Trophoblast cell (in vitro differentiated cells and primary cell): ENCODE measurements around the gene CHI3L1.

Experiments
- DNase-seq, 2 donors: peaks; one replicate each; pipeline ENCODE4 v3.0.0-alpha.2; 2016
- H2AFZ ChIP-seq: 2 replicates; pipeline ENCODE4 v1.6.1; 2013; ENCODE audit warnings: low read length, moderate library complexity, mild to moderate bottlenecking; ENCODE audit not compliant: insufficient read depth, poor library complexity
- H2AK5ac ChIP-seq: 2 replicates; pipeline ENCODE4 v1.6.1; 2013; ENCODE audit warnings: mild to moderate bottlenecking, low read length
- H2BK120ac ChIP-seq: 2 replicates; pipeline ENCODE4 v1.6.1; 2013; ENCODE audit warnings: low read length, mild to moderate bottlenecking, moderate library complexity; ENCODE audit not compliant: insufficient read depth, poor library complexity
- H2BK12ac ChIP-seq: 2 replicates; pipeline ENCODE4 v1.6.1; 2013; ENCODE audit warnings: mild to moderate bottlenecking, low read length, moderate library complexity
- H2BK5ac ChIP-seq: 2 replicates; pipeline ENCODE4 v1.6.1; 2013; ENCODE audit warnings: low read length, low read depth, moderate library complexity, mild to moderate bottlenecking; ENCODE audit not compliant: poor library complexity
- H3K14ac ChIP-seq: 2 replicates; pipeline ENCODE4 v1.6.1; 2013; ENCODE audit warnings: mild to moderate bottlenecking, low read length
- H3K18ac ChIP-seq: 2 replicates; pipeline ENCODE4 v1.6.1; 2013; ENCODE audit warnings: mild to moderate bottlenecking, low read length
- H3K23ac ChIP-seq: 2 replicates; pipeline ENCODE4 v1.6.1; 2013; ENCODE audit warnings: low read length
- H3K27ac ChIP-seq: 2 replicates; pipeline ENCODE4 v1.5.1; 2013; ENCODE audit warnings: low read depth, mild to moderate bottlenecking, inconsistent platforms, low read length, moderate library complexity
- H3K27me3 ChIP-seq: 2 replicates; pipeline ENCODE4 v1.6.1; 2013; ENCODE audit warnings: inconsistent platforms, mild to moderate bottlenecking, low read length, moderate library complexity; ENCODE audit not compliant: insufficient read depth
- H3K36me3 ChIP-seq, 2 experiments: 1 replicate in 1 of 2; 2 replicates in 1 of 2; pipeline ENCODE4 v1.6.1; 2013; ENCODE audit warnings: low read length in 2 of 2, mild to moderate bottlenecking in 2 of 2, moderate library complexity in 1 of 2; ENCODE audit not compliant: insufficient read depth in 2 of 2, control insufficient read depth in 1 of 2
- H3K4ac ChIP-seq: 2 replicates; pipeline ENCODE4 v1.6.1; 2013; ENCODE audit warnings: low read depth, mild to moderate bottlenecking, low read length, moderate library complexity
- H3K4me1 ChIP-seq, 2 experiments: 1 replicate in 1 of 2; 2 replicates in 1 of 2; pipeline ENCODE4 v1.6.1; 2013; ENCODE audit warnings: low read length in 2 of 2, mild to moderate bottlenecking in 2 of 2, moderate library complexity in 1 of 2; ENCODE audit not compliant: insufficient read depth in 2 of 2, control insufficient read depth in 1 of 2
- H3K4me2 ChIP-seq: 2 replicates; pipeline ENCODE4 v1.6.1; 2013; ENCODE audit warnings: inconsistent platforms, mild to moderate bottlenecking, low read length, moderate library complexity
- H3K4me3 ChIP-seq: 2 replicates; pipeline ENCODE4 v1.5.1; 2013; ENCODE audit warnings: mild to moderate bottlenecking, low read depth, low read length, inconsistent platforms
- H3K79me1 ChIP-seq: one replicate; pipeline ENCODE4 v1.6.1; 2013; ENCODE audit warnings: low read length
- H3K79me2 ChIP-seq: 2 replicates; pipeline ENCODE4 v1.6.1; 2013; ENCODE audit warnings: low read length, mild to moderate bottlenecking; ENCODE audit not compliant: control insufficient read depth, insufficient read depth, poor library complexity
- H3K9ac ChIP-seq: 2 replicates; pipeline ENCODE4 v1.6.1; 2013; ENCODE audit warnings: mild to moderate bottlenecking, low read length
- H3K9me3 ChIP-seq: 2 replicates; pipeline ENCODE4 v1.6.1; 2013; ENCODE audit warnings: low read depth, mild to moderate bottlenecking, control low read depth, inconsistent platforms, low read length; ENCODE audit not compliant: insufficient read depth
- H4K12ac ChIP-seq: 2 replicates; pipeline ENCODE4 v1.6.1; 2013; ENCODE audit warnings: low read depth, mild to moderate bottlenecking, low read length, moderate library complexity
- H4K8ac ChIP-seq: 2 replicates; pipeline ENCODE4 v1.6.1; 2013; ENCODE audit warnings: low read depth, mild to moderate bottlenecking, low read length, moderate library complexity
- H4K91ac ChIP-seq: one replicate; pipeline ENCODE4 v1.6.1; 2013; ENCODE audit warnings: low read depth, mild to moderate bottlenecking, low read length, moderate library complexity
- WGBS: extraction: QIAGEN DNeasy Blood & Tissue Kit; methylation state at CpG from one replicate; pipeline ENCODE4 v1.1.7; 2013; ENCODE audit warnings: missing lambda C conversion rate; ENCODE audit not compliant: insufficient read length, insufficient coverage; ENCODE audit errors: extremely low coverage; 5-methylcytosine and 5-hydroxymethylcytosine counted together

CHI3L1 gene

GRCh38 chr1:203175827-203176241 is 10.7 kb downstream of the CHI3L1 start:
- Histone ChIP-seq H3K18ac (no peak overlapping the region), H3K4me2 (no peak overlapping the region), H4K8ac (no peak overlapping the region), H3K9me3 (peaks cover 5% of the 10 kb centered on the region), H2AFZ (no peak overlapping the region), H3K9ac (no peak overlapping the region), H3K4me3 (no peak overlapping the region), H3K14ac (no peak overlapping the region), H2BK12ac (no peak overlapping the region), H3K27ac (no peak overlapping the region), H2BK120ac (no peak overlapping the region), H2AK5ac (no peak overlapping the region), H3K79me1 (no peaks in the 10 kb centered on the region), H3K4ac (no peak overlapping the region), H3K79me2 (no peaks in the 10 kb centered on the region), H3K36me3 (no peaks in the 10 kb centered on the region), H2BK5ac (no peak overlapping the region), H4K91ac (no peak overlapping the region), H3K27me3 (no peaks in the 10 kb centered on the region), H4K12ac (no peak overlapping the region), H3K4me1 (no peaks in the 10 kb centered on the region), H3K23ac (no peak overlapping the region)
- no CpG with 5 or more reads among the region's 9 CpGs for WGBS
- DNase-seq: no peak

GRCh38 chr1:203175237-203175826 is 11.2 kb downstream of the CHI3L1 start, which contains the start of gene MYBPH:
Gene MYBPH (minus strand): TSS chr1:203175826. CDS start chr1:203175755, 71 bp downstream.
- Histone ChIP-seq H2BK12ac (no peak within 1 kb of the TSS), H3K27me3 (no peaks in the 10 kb centered on the region), H4K91ac (no peak within 1 kb of the TSS), H4K8ac (no peak within 1 kb of the TSS), H3K4me3 (no peak within 1 kb of the TSS), H3K9me3 (peaks cover 5% of the 10 kb centered on the region), H3K79me2 (no peaks in the 10 kb centered on the region), H3K79me1 (no peaks in the 10 kb centered on the region), H2BK5ac (no peak within 1 kb of the TSS), H3K9ac (no peak within 1 kb of the TSS), H3K36me3 (no peaks in the 10 kb centered on the region), H3K4me1 (no peaks in the 10 kb centered on the region), H3K23ac (no peak within 1 kb of the TSS), H2AFZ (no peak within 1 kb of the TSS), H2AK5ac (no peak within 1 kb of the TSS), H3K14ac (no peak within 1 kb of the TSS), H3K27ac (no peak within 1 kb of the TSS), H2BK120ac (no peak within 1 kb of the TSS), H4K12ac (no peak within 1 kb of the TSS), H3K18ac (no peak within 1 kb of the TSS), H3K4ac (no peak within 1 kb of the TSS), H3K4me2 (no peak within 1 kb of the TSS)
- DNase-seq: no peak
- no CpG with 5 or more reads among the region's 5 CpGs for WGBS

GRCh38 chr1:203174324-203174985 is 12.0 kb downstream of the CHI3L1 start:
- Histone ChIP-seq H4K91ac (no peak overlapping the region), H3K18ac (no peak overlapping the region), H3K23ac (no peak overlapping the region), H3K79me2 (no peaks in the 10 kb centered on the region), H3K4me2 (no peak overlapping the region), H3K14ac (no peak overlapping the region), H3K4ac (no peak overlapping the region), H3K79me1 (no peaks in the 10 kb centered on the region), H4K12ac (no peak overlapping the region), H3K4me3 (no peak overlapping the region), H3K27ac (no peak overlapping the region), H2BK12ac (no peak overlapping the region), H3K9ac (no peak overlapping the region), H2AFZ (no peak overlapping the region), H2BK5ac (no peak overlapping the region), H3K4me1 (no peaks in the 10 kb centered on the region), H3K27me3 (no peaks in the 10 kb centered on the region), H3K9me3 (peaks cover 5% of the 10 kb centered on the region), H4K8ac (no peak overlapping the region), H2AK5ac (no peak overlapping the region), H2BK120ac (no peak overlapping the region), H3K36me3 (no peaks in the 10 kb centered on the region)
- no peak for DNase-seq
- whole genome bisulfite sequencing: no CpG with 5 or more reads among the region's 12 CpGs

- WGBS: no CpG with 5 or more reads among the region's 5 CpGs
- H3K27me3 ChIP-seq: no peaks in the 10 kb centered on the region
- H3K18ac ChIP-seq: no peak overlapping the region
- H4K8ac ChIP-seq: no peak overlapping the region
- no peak overlapping the region for H3K27ac ChIP-seq
- H2AK5ac ChIP-seq: no peak overlapping the region
- DNase-seq: no peak
- H3K36me3 ChIP-seq: no peaks in the 10 kb centered on the region
- peaks cover 5% of the 10 kb centered on the region for H3K9me3 ChIP-seq
- H3K23ac ChIP-seq: no peak overlapping the region
- no peak overlapping the region for H2BK12ac ChIP-seq
- H3K14ac ChIP-seq: no peak overlapping the region
- no peaks in the 10 kb centered on the region for H3K79me1 ChIP-seq
- no peak overlapping the region for H2BK5ac ChIP-seq
- no peak overlapping the region for H3K9ac ChIP-seq
- H2BK120ac ChIP-seq: no peak overlapping the region
- H2AFZ ChIP-seq: no peak overlapping the region
- no peak overlapping the region for H3K4me3 ChIP-seq
- H3K4me1 ChIP-seq: no peaks in the 10 kb centered on the region
- H3K79me2 ChIP-seq: no peaks in the 10 kb centered on the region
- no peak overlapping the region for H4K12ac ChIP-seq
- H3K4ac ChIP-seq: no peak overlapping the region
- no peak overlapping the region for H3K4me2 ChIP-seq
- H4K91ac ChIP-seq: no peak overlapping the region
Measured at GRCh38 chr1:203173566-203173965, 12.9 kb downstream of the CHI3L1 start.
